HG03025 (cell line): ENCODE results near the gene CLTCL1.

Experiments
- ATAC-seq: cut with Tn5 transposase; IDR thresholded peaks from one replicate; pipeline ENCODE4 v1.9.1; 2021; ENCODE audit warnings: mild to moderate bottlenecking, moderate library complexity; ENCODE audit not compliant: unreplicated experiment, low FRiP score

Gene CLTCL1

GRCh38 chr22:19137384-19138216 is 153.9 kb downstream of the CLTCL1 start:
- no peak for ATAC-seq

- ATAC-seq, result no peak
Measured at GRCh38 chr22:19136915-19137314, 154.6 kb downstream of the CLTCL1 start.

- no peak for ATAC-seq
Measured at GRCh38 chr22:19134874-19135273, 156.6 kb downstream of the CLTCL1 start.

- no peak for ATAC-seq
Measured at GRCh38 chr22:19134176-19134831, 157.2 kb downstream of the CLTCL1 start.

- ATAC-seq, result no peak
Measured at GRCh38 chr22:19133561-19133960, 158.0 kb downstream of the CLTCL1 start.

- no peak for ATAC-seq
Measured at GRCh38 chr22:19132693-19133400, 158.7 kb downstream of the CLTCL1 start.

- no peak for ATAC-seq
Measured at GRCh38 chr22:19132153-19132552, 159.4 kb downstream of the CLTCL1 start.

GRCh38 chr22:19131685-19132015 is 159.9 kb downstream of the CLTCL1 start:
- ATAC-seq, result no peak

GRCh38 chr22:19130959-19131684 is 160.4 kb downstream of the CLTCL1 start, which contains the start of gene TSSK2:
Gene TSSK2 (plus strand): TSS chr22:19131308. CDS start chr22:19131400, 92 bp downstream.
- ATAC-seq, result no peak

GRCh38 chr22:19129871-19130270 is 161.6 kb downstream of the CLTCL1 start:
- no peak for ATAC-seq
